ENCODE measurements around the gene PIAS1.

The PIAS1 gene

GRCh38 chr15:68228971-68229385 is 174.9 kb downstream of the PIAS1 start:
- Histone ChIP-seq H3K36me3 (ENCODE audit: control insufficient read depth, insufficient read depth, low read length) (no peaks in the 10 kb centered on the region), H3K27me3 (replicated peaks; ENCODE audit: control insufficient read depth, insufficient read depth, low read length) (no peaks in the 10 kb centered on the region), H3K4me3 (replicated peaks; ENCODE audit: low read depth, low read length) (peak overlapping the region; percentile 88)
- DNase-seq (ENCODE audit: extremely low read depth, insufficient read length) = no peak
- TF ChIP-seq CTCF (IDR thresholded peaks at IDR 0.05; ENCODE audit: insufficient read depth, low read length, poor library complexity, severe bottlenecking) = no peak

GRCh38 chr15:68229386-68230156 is 175.5 kb downstream of the PIAS1 start, which contains the start of gene CLN6:
Gene CLN6 (minus strand): TSS chr15:68229728. CDS start chr15:68229584, 144 bp downstream.
- peak within 1 kb of the TSS; percentile 88 for H3K4me3 ChIP-seq (replicated peaks; ENCODE audit: low read depth, low read length)
- DNase-seq (ENCODE audit: extremely low read depth, insufficient read length) = peak; percentile 90
- no peaks in the 10 kb centered on the region for H3K27me3 ChIP-seq (replicated peaks; ENCODE audit: control insufficient read depth, insufficient read depth, low read length)
- no peaks in the 10 kb centered on the region for H3K36me3 ChIP-seq (ENCODE audit: control insufficient read depth, insufficient read depth, low read length)
- no peak for TF ChIP-seq CTCF (IDR thresholded peaks at IDR 0.05; ENCODE audit: insufficient read depth, low read length, poor library complexity, severe bottlenecking)

- no peaks in the 10 kb centered on the region for H3K27me3 ChIP-seq (replicated peaks; ENCODE audit: control insufficient read depth, insufficient read depth, low read length)
- DNase-seq (ENCODE audit: extremely low read depth, insufficient read length) = peak; percentile 42
- H3K36me3 ChIP-seq (ENCODE audit: control insufficient read depth, insufficient read depth, low read length) = no peaks in the 10 kb centered on the region
- peak overlapping the region; percentile 88 for H3K4me3 ChIP-seq (replicated peaks; ENCODE audit: low read depth, low read length)
- peak; percentile 24 for TF ChIP-seq CTCF (IDR thresholded peaks at IDR 0.05; ENCODE audit: insufficient read depth, low read length, poor library complexity, severe bottlenecking)
Observed at GRCh38 chr15:68230157-68231100, 176.3 kb downstream of the PIAS1 start.

- no peak for DNase-seq (ENCODE audit: extremely low read depth, insufficient read length)
- Histone ChIP-seq H3K27me3 (replicated peaks; ENCODE audit: control insufficient read depth, insufficient read depth, low read length) (no peaks in the 10 kb centered on the region), H3K4me3 (replicated peaks; ENCODE audit: low read depth, low read length) (no peak overlapping the region), H3K36me3 (ENCODE audit: control insufficient read depth, insufficient read depth, low read length) (no peaks in the 10 kb centered on the region)
- TF ChIP-seq CTCF (IDR thresholded peaks at IDR 0.05; ENCODE audit: insufficient read depth, low read length, poor library complexity, severe bottlenecking) = no peak
Observed at GRCh38 chr15:68231102-68231818, 177.1 kb downstream of the PIAS1 start.

GRCh38 chr15:68232449-68232848 is 178.3 kb downstream of the PIAS1 start:
- no peak for DNase-seq (ENCODE audit: extremely low read depth, insufficient read length)
- no peak for TF ChIP-seq CTCF (IDR thresholded peaks at IDR 0.05; ENCODE audit: insufficient read depth, low read length, poor library complexity, severe bottlenecking)
- no peaks in the 10 kb centered on the region for H3K36me3 ChIP-seq (ENCODE audit: control insufficient read depth, insufficient read depth, low read length)
- no peaks in the 10 kb centered on the region for H3K27me3 ChIP-seq (replicated peaks; ENCODE audit: control insufficient read depth, insufficient read depth, low read length)
- no peak overlapping the region for H3K4me3 ChIP-seq (replicated peaks; ENCODE audit: low read depth, low read length)
